Measurements from ENCODE around the gene TTYH3.

The TTYH3 gene

DNA sequence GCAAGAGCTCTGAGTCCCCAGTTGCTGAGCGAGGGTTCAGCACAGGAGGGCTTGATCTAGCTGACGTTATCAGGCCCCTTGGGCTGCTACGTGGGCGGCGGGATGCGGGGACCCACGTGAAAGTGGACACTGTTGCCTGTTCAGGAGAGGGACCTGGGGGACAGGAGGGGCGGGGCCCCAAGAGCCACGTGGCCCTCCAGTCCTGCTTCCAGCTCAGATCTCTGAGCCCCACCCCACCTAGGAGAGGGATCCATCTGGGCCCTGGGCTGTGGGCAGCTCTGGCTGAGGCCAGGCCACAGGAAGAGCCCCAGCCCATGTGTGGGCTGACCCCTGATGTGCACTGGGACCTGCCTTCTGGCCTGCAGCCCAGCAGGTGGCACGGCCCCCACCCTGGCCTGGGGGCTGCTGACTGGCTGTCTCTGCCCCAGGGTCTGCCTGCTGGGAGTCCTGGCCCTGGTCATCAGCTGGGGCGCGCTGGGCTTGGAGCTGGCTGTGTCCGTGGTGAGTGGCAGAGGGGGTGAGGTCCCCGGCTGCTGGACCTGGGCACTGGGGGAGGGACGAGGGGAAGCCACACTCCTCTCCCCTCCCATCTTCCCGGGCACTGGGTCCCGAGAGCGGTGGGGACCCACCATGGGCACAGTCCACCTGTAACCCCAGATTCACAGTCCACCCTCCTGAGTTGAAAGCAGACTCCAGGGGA lies 17.5 kb downstream of the TTYH3 start:
- DNase-seq (ENCODE audit: low read depth in 2 of 2): no peak

DNA sequence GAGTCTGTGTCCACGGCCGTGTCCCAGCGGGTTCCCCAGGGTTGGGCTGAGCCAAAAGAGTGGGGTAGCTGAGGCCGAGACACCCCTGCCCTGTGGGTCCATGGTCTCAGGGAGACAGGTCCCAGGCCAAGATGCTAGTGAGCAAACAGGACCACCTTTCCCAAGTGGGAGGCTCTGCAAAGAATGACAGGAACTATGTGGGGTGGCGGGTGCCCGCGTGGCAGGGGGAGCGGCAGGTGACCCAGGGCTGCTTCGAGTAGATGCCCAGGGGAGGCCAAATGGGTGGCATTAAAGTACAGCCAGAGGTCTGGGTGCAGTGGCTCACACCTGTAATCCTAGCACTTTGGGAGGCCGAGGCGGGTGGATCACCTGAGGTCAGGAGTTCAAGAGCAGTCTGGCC lies 18.2 kb downstream of the TTYH3 start:
- no peak for DNase-seq (ENCODE audit: low read depth in 2 of 2)

DNA sequence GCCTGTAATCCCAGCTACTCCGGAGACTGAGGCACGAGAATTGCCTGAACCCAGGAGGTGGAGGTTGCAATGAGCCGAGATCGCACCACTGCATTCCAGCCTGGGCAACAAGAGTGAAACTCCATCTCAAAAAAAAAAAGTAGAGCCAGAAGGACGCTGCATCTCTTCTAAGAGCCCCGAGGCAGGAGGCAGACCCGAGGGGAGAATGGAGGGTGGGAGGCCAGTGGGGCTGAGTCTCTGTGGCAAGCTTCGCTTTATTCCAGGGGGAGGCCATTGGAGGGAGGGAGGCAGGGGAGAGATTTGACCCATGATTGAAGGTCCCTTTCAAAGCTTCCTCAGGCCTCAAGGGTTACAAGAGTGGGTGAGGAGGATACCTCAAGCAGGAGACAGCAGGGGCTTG lies 18.7 kb downstream of the TTYH3 start:
- no peak for DNase-seq (ENCODE audit: low read depth in 2 of 2)

DNA sequence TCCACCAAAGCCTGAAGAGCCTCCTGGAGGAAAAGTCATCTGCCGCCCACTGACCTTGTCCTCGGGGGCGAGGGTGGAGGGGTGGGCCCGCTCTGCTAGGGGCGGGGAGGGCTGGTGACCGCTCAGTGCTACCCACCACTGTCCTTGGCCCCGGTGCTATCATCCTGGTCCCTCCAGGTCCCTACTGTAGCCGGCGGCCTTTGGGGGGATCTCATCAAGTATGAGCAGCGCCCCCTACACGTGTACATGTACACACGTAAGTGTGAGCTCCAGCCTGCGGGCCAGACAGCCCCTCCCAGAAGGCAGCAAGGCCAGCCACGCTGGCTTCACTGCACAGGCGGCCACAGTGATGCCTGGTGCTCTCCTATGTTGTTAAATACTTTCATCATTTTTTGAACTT lies 19.6 kb downstream of the TTYH3 start:
- DNase-seq (ENCODE audit: low read depth in 2 of 2): no peak

DNA sequence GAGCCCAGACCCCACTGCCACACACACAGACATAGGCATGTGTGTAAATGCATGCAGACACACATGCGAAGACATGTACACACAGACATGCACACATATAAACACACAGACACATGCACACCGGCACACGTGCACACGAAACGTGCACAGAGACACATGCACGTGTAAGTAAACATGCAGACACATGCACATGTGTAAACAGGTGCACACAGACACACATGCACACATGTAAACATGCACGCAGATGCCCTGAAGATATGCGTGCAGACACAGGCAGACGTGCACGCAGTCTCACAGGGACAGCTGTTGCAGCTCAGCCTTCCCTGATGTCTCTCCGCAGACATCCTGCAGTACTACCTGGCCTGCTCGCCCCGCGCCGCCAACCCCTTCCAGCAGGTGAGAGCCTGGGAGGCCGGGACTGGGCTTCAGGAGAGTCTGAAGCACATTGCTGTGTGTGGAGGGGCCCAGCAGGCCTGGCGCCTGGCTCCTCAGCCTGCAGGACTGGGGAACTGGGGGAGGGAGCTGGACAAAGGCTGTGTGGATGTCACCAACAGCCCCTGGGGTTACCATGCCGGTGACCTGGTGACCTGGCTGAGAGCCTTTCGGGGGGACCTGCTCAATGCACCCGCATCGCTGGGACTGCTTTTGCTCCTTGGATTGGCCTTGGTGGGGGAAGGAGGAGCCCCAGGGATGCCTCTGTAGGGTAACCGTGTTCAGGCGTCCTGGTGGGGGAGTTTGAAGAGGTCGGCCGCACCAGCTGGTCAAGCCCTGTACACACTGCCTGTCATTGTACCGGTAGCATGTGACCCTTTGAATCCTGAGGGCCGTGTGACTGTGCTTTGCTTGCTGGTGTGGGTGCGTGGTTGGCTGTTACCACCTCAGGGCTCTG lies 20.3 kb downstream of the TTYH3 start:
- DNase-seq (ENCODE audit: low read depth in 2 of 2): no peak

DNA sequence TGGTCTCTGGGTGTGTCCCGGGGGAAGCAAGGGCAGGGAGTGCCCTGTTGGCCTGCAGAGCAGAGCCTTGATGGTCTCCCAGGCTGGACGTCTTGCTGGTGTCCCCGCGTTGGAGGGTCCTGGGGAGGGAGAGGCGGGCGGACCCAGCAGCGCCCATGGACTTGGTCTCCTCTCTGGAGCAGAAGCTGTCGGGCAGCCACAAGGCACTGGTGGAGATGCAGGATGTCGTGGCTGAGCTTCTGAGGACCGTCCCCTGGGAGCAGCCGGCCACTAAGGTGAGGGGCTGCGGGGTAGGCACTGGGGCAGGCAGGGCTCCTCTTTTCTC lies 20.9 kb downstream of the TTYH3 start:
- DNase-seq (ENCODE audit: low read depth in 2 of 2): no peak

DNA sequence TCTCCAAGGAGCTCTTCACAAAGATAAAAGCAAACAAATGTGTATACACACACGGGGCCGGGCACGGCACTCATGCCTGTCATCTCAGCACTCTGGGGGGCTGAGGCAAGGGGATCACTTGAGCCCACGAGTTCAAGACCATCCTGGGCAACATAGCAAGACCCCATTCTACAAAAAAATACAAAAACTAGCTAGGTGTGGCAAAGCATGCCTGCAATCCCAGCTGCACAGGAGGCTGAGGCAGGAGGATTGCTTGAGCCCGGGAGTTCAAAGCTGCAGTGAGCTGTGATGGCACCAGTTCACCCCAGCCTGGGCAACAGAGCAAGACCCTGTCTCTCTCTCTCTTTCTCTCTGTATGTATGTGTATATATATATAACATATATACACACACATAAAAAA lies 22.3 kb downstream of the TTYH3 start:
- no peak for DNase-seq (ENCODE audit: low read depth in 2 of 2)

DNA sequence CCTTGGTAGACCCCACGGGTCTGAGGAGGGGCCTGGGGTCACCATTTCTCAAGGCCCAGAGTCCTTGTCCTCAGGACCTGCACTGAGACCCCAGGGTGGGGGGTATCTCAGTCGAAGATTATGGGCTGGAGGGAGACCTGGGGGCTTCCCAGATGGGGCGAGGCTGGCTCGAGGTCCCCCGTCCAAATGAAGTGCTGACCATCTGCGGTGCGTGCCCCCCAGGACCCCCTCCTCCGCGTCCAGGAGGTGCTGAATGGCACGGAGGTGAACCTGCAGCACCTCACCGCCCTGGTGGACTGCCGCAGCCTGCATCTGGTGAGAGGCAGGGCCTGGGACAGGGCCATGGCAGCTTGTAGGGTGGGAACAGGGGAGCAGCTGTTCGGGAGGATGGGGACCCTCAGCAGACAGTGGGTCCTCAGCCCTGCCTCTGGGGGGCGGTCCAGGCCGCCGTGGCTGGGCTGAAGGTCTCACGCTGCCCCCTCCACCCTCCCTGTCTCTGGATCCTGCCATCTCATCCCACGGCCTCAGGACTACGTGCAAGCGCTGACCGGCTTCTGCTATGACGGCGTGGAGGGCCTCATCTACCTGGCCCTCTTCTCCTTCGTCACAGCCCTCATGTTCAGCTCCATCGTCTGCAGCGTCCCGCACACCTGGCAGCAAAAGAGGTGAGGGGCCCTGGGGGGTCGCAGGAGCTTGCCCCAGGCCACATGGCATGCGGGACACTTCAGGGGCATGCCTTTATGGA lies 24.3 kb downstream of the TTYH3 start:
- no peak for DNase-seq (ENCODE audit: low read depth in 2 of 2)

DNA sequence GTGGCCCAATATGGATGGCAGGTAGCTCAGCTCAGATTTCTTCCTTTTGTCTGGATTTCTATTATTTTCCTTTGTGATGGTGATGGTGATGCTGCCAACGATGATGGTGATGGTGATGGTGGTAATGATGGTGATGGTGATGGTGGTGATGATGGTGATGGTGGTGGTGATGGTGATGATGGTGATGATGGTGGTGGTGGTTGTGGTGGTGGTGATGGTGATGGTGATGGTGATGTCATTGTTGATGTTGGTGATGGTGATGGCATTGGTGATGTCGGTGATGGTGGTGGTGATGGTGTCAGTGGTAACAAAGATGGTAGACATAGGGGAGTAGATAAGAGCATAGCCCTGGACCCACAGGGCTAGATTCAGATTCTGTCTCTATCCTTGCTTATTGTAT lies 25.4 kb downstream of the TTYH3 start:
- DNase-seq (ENCODE audit: low read depth in 2 of 2): no peak

DNA sequence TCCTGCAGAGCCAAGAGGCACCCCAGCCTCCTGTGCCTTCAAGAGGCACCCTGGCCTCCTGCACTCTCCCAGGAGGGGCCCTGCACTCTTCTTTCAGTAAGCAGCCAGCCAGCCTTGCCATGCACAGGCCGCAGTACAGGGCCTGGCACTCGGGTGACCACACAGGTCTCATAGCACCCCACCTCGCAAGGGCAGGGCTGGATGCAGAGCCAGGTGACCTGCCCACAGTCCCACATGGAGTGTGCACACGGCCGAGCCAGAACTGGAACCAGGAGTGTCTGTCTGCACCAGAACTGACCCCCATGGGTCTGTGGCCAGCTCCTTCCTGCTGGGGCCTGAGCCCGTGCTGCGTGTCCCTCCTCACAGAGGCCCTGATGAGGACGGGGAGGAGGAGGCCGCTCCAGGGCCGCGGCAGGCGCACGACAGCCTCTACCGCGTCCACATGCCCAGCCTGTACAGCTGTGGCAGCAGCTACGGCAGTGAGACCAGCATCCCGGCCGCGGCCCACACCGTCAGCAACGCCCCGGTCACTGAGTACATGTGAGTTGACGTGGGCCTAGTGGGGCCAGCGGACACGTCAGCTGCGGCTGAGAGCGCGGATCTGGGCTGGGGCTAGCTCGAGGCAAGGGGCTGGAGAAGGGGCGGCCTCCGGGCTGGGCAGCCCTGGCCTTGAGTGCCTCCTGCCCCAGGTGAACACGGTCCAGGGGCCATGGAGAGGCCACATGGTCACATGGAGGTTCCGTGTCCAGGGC lies 26.3 kb downstream of the TTYH3 start:
- DNase-seq (ENCODE audit: low read depth in 2 of 2): no peak

DNA sequence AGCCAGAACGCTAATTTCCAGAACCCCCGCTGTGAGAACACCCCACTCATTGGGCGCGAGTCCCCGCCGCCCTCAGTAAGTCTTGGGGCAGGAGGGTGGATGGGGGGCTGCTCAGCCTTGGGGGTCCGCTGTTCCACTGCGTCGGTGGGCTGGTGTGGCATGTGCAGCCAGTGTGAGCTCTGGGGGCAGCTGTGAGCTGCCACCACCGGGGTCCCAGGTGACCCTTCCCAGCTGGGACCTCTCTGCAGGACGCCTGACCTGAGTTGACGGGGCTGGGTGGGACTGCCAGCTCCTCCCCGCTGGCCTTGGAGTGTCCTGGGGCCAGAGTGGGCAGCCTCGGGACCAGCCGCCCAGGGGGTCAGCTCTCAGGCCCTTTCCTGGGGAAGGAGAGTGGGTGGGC lies 27.2 kb downstream of the TTYH3 start:
- DNase-seq (ENCODE audit: low read depth in 2 of 2): no peak

DNA sequence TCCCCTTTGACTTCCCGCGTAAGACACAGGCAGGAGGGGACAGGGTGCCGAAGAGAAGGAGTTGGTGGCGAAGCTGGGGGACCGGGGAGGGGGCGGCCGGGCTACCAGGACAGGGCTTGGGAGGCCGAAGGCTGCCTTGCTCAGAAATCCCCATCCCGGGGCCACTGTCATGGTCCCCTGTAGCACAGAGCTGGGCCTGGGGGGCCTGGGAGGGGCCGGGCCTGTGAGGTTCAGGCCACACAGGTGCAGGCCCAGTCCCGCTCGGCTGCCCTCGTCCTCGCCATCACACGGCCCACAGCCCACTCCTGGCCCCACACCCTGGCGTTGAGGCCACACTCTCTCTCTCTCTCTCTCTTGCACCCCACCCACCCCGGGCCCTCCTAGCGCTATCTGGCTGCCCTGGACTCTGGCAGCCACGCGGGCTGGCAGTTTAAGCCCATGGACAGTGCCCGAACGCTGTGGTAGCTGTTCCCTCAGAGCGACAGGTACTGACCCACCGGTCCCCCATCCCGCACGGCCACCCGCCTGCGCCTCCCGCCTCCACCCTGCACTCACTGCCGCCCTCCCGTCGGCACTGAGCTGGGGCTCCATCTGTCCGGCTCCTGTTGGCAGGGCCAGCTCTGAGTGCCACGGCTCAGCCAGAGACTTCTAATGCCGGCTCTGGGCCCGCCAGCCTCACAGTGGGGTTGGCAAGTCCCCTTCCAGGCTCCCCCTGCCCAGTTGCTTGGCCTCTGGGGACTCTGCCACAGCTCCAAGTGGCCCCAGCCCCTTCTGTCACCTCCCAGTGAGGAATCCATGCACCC lies 28.0 kb downstream of the TTYH3 start:
- no peak for DNase-seq (ENCODE audit: low read depth in 2 of 2)

DNA sequence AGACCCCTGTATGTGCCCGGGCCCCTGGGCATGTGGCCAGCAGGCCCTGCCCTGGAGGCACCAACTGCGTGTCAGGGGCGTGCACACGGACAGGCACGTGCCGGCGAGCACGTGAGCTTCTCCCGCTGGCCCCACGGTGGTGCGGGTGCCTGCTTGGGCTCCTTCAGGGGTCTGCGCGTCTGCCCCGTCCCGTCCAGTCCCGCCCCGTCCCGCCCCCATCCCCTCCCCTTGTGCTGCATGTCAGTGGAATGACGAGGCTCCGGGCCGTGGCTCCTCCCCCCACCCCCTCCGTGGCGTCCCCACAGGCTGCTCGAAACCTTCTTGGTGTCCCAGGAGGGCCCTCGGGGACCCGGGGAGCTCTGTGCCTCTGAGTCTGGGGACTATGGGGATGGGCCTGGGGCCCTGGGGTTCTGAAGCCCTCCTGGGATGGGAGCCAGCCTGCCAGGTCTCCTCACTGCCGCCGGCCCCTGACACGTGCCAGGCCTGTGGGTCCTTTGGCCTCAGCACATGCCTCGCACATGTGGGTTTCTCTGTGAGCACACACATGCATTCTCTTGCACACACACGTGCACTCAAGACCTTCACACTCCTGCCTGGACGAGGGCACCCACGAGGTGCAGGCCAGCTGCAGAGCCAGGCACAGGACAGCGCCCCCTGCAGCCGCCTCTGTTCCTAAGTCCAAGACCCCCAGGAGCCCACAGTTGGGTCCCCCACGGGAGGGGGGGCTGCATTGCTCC lies 28.7 kb downstream of the TTYH3 start:
- no peak for DNase-seq (ENCODE audit: low read depth in 2 of 2)

DNA sequence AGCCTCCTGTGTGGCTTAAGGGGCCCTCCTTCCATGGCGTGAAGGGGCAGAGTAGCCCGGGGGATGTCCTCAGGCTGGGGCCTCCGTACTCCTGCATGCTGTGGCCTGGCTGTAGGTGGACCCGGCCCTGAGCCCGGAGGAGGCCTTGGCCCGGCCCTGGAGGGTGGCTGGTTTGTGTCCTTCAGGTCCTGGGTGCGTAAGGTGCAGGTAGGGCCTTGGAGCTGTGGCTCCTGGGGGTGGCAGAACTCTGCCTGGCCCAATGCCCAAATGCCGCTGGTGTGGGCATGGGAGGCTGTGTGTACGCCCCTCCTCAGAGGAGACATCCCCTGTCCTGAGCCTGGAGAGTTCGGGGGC lies 29.3 kb downstream of the TTYH3 start:
- DNase-seq (ENCODE audit: low read depth in 2 of 2): no peak

DNA sequence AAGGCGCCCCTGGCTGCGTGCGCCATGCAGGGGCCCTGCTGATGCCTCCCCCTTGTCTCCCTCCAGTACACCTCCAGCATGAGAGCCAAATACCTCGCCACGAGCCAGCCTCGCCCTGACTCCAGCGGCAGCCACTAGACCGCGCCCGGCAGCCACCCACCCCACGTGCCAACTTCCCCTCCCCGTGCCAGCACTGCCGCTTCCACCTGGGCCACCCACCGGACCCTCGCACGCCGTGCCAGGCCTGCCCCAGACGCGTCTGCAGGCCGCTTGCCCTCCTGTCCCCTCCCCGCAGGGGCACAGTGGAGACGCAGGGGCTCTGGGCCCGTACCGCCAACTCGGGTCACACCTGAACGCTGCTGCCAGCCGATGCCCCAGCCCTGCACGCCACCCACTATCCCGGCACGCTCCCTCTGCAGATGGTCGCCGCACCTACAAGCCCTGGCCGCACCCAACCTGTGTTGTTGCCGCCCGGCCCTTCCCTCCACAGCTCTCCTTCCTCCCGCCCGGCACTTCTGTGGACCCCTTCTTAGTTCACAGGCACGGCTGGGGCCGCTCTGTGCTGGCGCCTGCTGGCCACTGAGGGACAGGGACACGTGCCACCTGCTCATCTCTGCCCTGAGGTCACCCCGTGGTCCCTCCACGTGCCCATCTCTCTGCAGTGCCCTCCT lies 30.0 kb downstream of the TTYH3 start:
- no peak for DNase-seq (ENCODE audit: low read depth in 2 of 2)

DNA sequence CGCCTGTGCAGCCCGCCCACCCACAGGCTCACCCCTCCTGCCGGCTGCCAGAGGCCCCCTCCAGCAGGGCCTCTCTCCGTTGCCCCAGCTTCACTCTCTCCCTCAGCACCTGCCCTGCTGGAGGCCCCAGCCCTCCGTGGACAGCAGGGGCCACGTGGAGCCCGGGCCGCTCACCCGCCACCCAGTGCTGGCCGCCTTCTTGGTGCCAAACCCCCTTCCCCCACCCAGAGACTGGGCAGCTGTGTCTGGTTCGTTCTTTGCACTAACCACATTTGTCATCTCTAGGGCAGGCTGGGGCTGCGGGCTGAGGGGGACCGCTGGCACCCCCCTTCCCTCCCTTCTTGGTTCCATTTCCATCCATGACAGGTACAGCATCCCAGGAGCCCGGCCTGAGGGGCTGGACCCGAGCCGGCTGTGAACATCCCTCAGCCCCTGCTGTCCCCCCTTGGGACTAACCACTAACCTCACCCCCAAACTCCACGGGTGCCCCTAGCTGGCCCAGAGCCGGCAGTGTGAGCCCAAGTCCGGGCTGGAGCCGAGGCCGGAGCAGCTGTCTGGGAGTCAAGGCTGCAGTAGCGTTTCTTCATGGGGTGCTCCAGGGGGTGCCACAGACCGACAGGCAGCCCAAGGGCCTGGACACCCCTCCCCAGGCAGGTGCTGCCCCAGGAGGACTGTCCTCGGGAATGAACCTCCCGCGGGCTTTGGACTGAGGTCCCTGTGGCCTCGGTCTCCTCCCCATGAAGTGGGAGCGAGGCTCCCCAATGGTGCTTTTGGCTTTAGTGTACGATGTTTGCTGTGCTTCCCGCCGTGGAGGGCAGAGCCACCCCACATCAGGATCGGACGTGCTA lies 30.7 kb downstream of the TTYH3 start:
- no peak for DNase-seq (ENCODE audit: low read depth in 2 of 2)

DNA sequence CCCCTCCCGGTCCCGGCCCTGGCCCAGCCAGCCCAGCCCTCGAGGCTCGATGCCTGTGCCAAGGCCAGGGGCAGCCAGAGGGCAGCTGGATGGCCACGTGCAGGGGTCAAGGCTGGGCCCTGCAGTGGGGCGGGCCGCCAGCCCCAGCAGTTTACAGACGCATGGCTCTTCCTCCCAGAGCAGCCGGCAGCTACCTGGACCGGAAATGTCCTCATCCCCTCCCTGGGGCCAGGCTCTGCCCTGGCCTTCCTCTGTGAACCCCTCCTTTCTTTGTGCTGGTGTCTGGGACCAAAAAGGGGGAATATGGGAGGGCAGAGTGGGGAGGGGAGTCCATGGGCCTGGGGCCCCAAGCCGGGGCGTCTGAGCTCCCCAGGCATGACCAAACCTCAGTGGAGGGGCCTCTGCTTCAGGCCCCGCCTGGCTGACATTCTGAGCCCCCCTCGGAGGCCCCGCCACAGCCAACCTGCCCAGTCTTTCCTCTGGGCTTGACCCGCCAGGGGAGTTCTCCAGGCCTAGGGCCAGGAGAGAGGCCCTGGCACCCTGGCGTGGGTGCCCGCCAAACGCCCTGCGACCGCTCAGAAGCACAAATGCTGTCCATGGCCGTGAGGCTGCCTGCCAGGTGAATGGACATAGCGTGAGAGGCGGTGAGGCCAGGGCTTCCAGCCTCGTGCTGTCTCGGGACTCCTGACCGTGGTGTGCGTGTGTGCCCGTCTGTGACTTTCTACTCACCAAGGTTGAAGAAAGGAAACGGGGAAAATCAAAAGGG lies 31.5 kb downstream of the TTYH3 start:
- DNase-seq (ENCODE audit: low read depth in 2 of 2): no peak

DNA sequence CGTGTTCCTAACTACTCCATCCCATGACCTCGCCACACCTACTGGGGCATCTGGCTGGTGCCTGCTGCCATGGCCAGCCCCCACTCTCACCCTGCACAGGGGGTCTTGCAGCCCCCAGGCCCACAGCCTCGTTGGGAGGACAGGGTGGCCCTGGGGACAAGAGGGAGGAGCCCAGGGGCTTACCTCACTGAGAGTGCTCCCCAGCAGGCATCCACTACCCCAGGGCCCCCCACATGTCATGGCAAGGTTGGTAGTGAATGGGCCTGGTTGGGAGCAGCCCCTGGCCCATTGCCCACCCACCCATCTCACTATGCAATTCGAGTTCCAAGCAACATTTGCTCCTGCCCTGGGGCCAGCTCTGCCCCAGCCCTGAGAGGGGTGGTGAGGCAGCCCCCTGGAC lies 32.2 kb downstream of the TTYH3 start:
- DNase-seq (ENCODE audit: low read depth in 2 of 2): no peak

Measured in stimulated activated CD8-positive, alpha-beta memory T cell treated with anti-CD3 and anti-CD28 coated beads, Interleukin-2, amount 100 ng/mL, for 48 hours (primary cell).